NT2/D1 (cell line): ENCODE data around the gene DLG2.
"Not testable (repeated sequence)": the region's sequence is repeated elsewhere in the genome, so short reads cannot be mapped to it uniquely, and the experiment has no call there.

Experiments used
- SUZ12 ChIP-seq: IDR thresholded peaks from 2 replicates; pipeline ENCODE4 v1.6.1; 2011; ENCODE audit not compliant: insufficient read length, insufficient read depth; ENCODE audit errors: extremely low read depth
- YY1 ChIP-seq: IDR thresholded peaks from 2 replicates; pipeline ENCODE4 v1.6.1; 2011; ENCODE audit not compliant: insufficient read length, insufficient read depth
- ZNF274 ChIP-seq: IDR thresholded peaks from 2 replicates; pipeline ENCODE4 v1.6.1; 2011; ENCODE audit warnings: mild to moderate bottlenecking, low read depth, low read length

DNA sequence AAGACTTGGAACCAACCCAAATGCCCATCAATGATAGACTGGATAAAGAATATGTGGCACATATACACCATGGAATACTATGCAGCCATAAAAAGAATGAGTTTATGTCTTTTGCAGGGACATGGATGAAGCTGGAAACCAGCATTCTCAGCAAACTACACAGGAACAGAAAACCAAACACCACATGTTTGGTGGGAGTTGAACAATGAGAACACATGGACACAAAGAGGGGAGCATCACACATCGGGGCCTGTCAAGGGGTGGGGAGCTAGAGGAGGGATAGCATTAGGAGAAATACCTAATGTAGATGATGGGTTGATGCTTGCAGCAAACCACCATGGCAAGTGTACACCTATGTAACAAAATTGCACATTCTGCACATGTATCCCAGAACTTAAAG is 397.4 kb downstream of the DLG2 start:
- not testable (repeated sequence) for TF ChIP-seq ZNF274, YY1, SUZ12
